LNCAP (cell line): ENCODE data around the gene RGCC.

Experiments
- CTCF ChIP-seq: fragments of 450-650 bp; IDR thresholded peaks from 2 replicates; pipeline ENCODE4 v1.5.1; 2017; ENCODE audit warnings: mild to moderate bottlenecking

The RGCC gene

DNA sequence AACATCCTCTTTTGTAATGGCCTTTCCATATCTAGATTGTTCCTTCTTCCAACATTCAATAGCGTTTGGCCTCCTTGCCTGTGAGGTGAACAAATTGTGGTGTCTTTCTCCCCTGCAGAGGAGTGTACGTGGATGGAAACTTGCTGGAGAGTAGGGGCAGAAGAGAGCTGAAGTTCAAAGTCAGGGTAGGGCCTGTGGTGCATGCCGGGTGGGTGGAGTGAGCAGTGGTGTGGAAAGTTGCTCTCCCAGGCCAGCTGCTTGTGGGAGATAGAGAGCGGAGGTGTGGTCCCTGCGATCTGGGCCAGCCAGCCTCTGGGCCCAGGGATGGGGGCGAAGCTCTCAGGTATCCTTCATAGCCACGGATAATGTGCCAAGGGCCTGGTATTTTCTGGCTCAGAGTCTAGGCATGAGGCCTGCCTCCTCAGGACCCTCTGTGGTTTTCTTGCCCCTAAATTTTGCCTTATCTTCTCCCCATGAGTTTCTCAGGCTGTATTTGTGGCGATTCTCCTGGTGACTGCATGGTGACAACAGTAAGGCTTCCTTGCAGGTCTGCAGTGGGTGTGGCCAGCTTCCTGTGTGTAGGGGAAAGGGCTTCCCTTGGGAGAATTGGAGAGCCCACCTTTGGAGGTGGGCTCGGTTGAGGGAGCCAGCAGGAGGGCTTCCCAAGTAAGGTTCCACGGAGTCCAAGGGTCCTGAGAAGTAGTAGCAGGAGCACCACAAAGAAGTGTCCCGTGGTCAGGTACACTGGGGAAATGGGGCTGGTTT is 6.7 kb downstream of the RGCC start:
- no peak for TF ChIP-seq CTCF

- TF ChIP-seq CTCF, result no peak
These were observed 8.0 kb downstream of the RGCC start for GRCh38 chr13:41465241-41465847.

GRCh38 chr13:41465898-41466320 is 8.6 kb downstream of the RGCC start:
- no peak for TF ChIP-seq CTCF

DNA sequence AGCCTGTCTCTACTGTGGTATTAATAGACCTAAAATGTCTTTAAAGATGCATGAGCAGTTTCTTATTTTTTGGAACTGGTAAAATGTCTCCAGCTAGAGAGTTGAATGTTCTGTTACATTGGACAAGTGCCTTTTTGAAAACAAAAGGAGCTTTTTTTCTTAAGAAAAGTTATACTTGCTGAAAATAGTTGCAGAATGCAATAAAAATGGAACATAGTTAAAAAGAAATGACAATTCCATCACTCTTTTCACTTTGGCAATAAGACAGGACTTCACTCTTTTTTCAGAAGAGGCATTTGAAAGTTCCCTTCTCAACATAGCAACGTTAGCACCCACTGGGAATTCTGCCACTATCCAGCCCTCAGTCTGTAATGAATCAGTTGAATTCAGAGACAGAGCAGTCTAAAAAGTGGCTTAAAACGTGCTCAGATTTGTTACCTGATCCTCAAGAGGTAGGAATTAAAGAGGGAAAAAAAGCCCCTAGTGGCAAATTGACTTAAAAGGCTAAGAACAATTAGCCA is 10.1 kb downstream of the RGCC start:
- TF ChIP-seq CTCF, result no peak

GRCh38 chr13:41468631-41469030 is 11.3 kb downstream of the RGCC start:
- TF ChIP-seq CTCF, result no peak

GRCh38 chr13:41470196-41470595 is 12.8 kb downstream of the RGCC start:
- TF ChIP-seq CTCF, result no peak

DNA sequence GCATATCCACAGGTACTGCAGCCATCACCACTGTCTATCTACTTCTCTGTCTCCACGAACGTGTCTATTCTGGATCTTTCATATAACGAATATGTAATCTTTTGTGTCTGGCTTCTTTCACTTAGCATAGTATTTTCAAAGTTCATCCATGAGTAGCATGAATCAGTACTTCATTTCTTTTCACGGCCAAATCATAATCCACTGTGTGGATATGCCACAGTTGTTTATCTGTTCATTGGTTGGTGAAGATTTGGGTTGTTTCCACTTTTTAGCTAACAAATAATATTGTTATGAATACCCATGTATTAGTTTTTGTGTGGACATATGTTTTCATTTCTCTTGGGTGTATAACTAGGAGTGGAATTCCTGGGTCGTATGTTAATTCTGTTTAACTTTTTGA is 14.4 kb downstream of the RGCC start:
- TF ChIP-seq CTCF, result no peak
